HEK293T (cell line): ENCODE results near the gene PDZD2.

Experiments used
- ARNT ChIP-seq: fragments of 450-650 bp; IDR thresholded peaks from 2 replicates; pipeline ENCODE4 v1.6.1; 2017; ENCODE audit warnings: mild to moderate bottlenecking
- BHLHE40 ChIP-seq: fragments of 450-650 bp; IDR thresholded peaks from 2 replicates; pipeline ENCODE4 v1.6.1; 2016; ENCODE audit warnings: mild to moderate bottlenecking, moderate library complexity, borderline replicate concordance
- FOXA1 ChIP-seq: fragments of 450-650 bp; IDR thresholded peaks from 2 replicates; pipeline ENCODE4 v1.6.1; 2016; ENCODE audit warnings: mild to moderate bottlenecking
- FOXK2 ChIP-seq: fragments of 450-650 bp; IDR thresholded peaks from 2 replicates; pipeline ENCODE4 v1.6.1; 2016; ENCODE audit warnings: mild to moderate bottlenecking
- FOXM1 ChIP-seq: fragments of 450-650 bp; IDR thresholded peaks from 2 replicates; pipeline ENCODE4 v1.6.1; 2017; ENCODE audit warnings: mild to moderate bottlenecking, borderline replicate concordance
- HDGF ChIP-seq: fragments of 450-650 bp; IDR thresholded peaks from 2 replicates; pipeline ENCODE4 v1.6.1; 2017; ENCODE audit warnings: antibody characterized with exemption, borderline replicate concordance
- NFRKB ChIP-seq: fragments of 450-650 bp; IDR thresholded peaks from 2 replicates; pipeline ENCODE4 v1.6.1; 2016; ENCODE audit warnings: mild to moderate bottlenecking, moderate library complexity
- SUZ12 ChIP-seq: fragments of 450-650 bp; IDR thresholded peaks from 2 replicates; pipeline ENCODE4 v1.6.1; 2016; ENCODE audit warnings: mild to moderate bottlenecking

DNA sequence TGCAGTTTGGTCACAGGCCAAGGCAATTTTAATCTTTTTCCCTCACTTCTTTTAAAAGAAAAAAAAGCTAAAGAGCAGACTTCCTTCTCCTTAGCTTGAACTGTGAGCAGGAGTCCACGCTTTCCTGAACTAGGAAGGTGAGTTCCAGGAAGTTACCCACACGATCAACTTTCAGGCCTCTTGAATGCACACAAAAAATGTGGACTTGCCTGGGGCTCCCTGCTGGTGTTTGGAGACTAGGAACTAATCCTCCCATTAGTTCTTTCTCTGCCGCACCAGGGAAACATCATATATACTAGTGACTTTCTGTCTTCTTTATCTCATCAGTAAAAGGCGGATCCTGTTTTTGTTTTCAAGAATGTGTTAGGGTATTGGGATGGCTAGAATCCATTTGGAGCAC is 295.2 kb downstream of the PDZD2 start:
- TF ChIP-seq FOXK2 (no peak), BHLHE40 (no peak), FOXM1 (no peak), FOXA1 (no peak), SUZ12 (no peak), HDGF (no peak), NFRKB (no peak), ARNT (no peak)
